Measurements from ENCODE around the gene EDAR.

- TF ChIP-seq CHD2 (IDR thresholded peaks at IDR 0.05; ENCODE audit: low read length, partially characterized antibody) (no peak), CTCF (IDR thresholded peaks at IDR 0.05) (no peak), ZSCAN20 (CRISPR knock-in tag; IDR thresholded peaks at IDR 0.05) (no peak), SREBF2 (IDR thresholded peaks at IDR 0.05) (no peak), POLR2A (IDR thresholded peaks at IDR 0.05; ENCODE audit: low read length) (no peak), EP300 (IDR thresholded peaks at IDR 0.05) (no peak), PHF8 (IDR thresholded peaks at IDR 0.05; ENCODE audit: borderline replicate concordance, low read depth) (no peak), E2F6 (IDR thresholded peaks at IDR 0.05; ENCODE audit: borderline replicate concordance, low read depth) (no peak), KDM5A (IDR thresholded peaks at IDR 0.05) (no peak)
Measured at GRCh38 chr2:108927405-108927804, 61.6 kb downstream of the EDAR start.
